NCI-H2081 (cell line): Measurements from ENCODE around the gene USP17L28.
"Not testable (repeated sequence)": the region's sequence is repeated elsewhere in the genome, so short reads cannot be mapped to it uniquely, and the experiment has no call there.

Experiments
- DNase-seq, 2 experiments: peaks; one replicate each; lab custom pipeline; 2025; lab: John Stamatoyannopoulos, UW

USP17L28 gene, protein sequence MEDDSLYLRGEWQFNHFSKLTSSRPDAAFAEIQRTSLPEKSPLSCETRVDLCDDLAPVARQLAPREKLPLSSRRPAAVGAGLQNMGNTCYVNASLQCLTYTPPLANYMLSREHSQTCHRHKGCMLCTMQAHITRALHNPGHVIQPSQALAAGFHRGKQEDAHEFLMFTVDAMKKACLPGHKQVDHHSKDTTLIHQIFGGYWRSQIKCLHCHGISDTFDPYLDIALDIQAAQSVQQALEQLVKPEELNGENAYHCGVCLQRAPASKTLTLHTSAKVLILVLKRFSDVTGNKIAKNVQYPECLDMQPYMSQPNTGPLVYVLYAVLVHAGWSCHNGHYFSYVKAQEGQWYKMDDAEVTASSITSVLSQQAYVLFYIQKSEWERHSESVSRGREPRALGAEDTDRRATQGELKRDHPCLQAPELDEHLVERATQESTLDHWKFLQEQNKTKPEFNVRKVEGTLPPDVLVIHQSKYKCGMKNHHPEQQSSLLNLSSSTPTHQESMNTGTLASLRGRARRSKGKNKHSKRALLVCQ

GRCh38 chr4:9348593-9348992, at the start of gene USP17L28:
TSS of gene USP17L28 (plus strand) at chr4:9348893. CDS start at chr4:9348893, 0 bp downstream.
- DNase-seq, result not testable (repeated sequence)

DNA sequence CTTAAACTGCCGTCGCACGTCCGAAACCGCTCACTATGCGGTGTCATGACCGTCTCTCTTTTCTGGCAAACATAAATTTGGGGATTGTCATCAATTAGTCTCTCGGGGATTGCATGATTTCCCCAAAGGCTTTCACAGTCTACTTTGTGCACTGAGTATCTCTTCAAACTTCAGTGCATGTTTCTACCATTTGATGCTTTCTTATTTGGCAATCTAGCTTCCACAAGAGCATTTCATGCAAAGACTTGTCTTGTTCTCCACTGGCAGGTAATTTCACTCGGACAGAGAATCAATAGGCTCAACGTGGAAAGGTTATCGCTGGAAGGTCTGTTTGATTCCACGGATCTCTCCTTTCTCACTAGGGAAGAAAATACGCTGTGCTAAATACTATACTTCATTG, 24.5 kb upstream of the USP17L28 start:
- not testable (repeated sequence) for DNase-seq

- DNase-seq, result not testable (repeated sequence)
Measured at GRCh38 chr4:9324865-9325264, 23.8 kb upstream of the USP17L28 start, which contains the start of gene USP17L24. TSS of gene USP17L24 (plus strand) at chr4:9325165. CDS start at chr4:9325165, 0 bp downstream.

DNA sequence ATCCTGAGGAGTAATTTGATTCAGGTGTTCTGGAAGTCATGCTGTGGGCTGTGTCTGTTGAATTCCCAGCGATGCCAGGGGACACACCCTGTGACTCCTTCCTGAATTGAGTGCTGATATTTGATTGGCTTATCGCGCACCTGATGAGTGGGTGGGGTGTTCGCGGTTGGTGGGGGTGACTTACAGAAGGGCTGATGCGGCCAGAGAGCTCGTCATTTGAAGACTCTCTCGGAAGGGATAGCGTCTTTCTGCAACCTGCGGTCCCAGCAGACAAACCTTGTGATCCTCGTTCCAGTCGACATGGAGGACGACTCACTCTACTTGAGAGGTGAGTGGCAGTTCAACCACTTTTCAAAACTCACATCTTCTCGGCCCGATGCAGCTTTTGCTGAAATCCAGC, 19.1 kb upstream of the USP17L28 start, which contains the start of gene USP17L25:
TSS of gene USP17L25 (plus strand) at position 301 of the 400 bp plus-strand sequence. CDS start at position 301, 0 bp downstream.
- DNase-seq, result not testable (repeated sequence)

DNA sequence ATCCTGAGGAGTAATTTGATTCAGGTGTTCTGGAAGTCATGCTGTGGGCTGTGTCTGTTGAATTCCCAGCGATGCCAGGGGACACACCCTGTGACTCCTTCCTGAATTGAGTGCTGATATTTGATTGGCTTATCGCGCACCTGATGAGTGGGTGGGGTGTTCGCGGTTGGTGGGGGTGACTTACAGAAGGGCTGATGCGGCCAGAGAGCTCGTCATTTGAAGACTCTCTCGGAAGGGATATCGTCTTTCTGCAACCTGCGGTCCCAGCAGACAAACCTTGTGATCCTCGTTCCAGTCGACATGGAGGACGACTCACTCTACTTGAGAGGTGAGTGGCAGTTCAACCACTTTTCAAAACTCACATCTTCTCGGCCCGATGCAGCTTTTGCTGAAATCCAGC, 14.3 kb upstream of the USP17L28 start, which contains the start of gene USP17L26:
TSS of gene USP17L26 (plus strand) at position 301 of the 400 bp plus-strand sequence. CDS start at position 301, 0 bp downstream.
- not testable (repeated sequence) for DNase-seq

DNA sequence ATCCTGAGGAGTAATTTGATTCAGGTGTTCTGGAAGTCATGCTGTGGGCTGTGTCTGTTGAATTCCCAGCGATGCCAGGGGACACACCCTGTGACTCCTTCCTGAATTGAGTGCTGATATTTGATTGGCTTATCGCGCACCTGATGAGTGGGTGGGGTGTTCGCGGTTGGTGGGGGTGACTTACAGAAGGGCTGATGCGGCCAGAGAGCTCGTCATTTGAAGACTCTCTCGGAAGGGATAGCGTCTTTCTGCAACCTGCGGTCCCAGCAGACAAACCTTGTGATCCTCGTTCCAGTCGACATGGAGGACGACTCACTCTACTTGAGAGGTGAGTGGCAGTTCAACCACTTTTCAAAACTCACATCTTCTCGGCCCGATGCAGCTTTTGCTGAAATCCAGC, 9.6 kb upstream of the USP17L28 start, which contains the start of gene USP17L5:
TSS of gene USP17L5 (plus strand) at position 301 of the 400 bp plus-strand sequence. CDS start at position 301, 0 bp downstream.
- DNase-seq, result not testable (repeated sequence)

- not testable (repeated sequence) for DNase-seq
Measured at GRCh38 chr4:9343848-9344247, 4.8 kb upstream of the USP17L28 start, which contains the start of gene USP17L27. TSS of gene USP17L27 (plus strand) at chr4:9344148. CDS start at chr4:9344148, 0 bp downstream.

DNA sequence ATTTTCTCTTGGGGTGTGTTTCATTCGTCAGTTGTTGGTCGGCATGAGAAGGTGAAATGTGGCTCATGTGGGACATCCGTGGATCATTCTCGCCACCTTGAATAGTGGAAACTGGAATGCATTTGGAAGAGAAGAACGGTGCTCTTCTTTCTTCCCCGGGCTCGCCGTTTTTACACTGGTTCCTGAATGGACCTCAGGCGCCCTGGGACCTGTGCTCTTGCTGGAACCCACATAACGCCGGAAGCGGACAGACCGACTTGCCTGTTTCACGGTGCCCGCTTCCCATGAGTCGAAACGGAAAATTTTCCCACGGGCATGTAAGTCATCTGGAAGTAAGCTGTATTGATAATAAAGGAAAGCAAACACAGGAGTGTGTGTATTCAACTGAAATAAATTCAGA, 2.2 kb downstream of the USP17L28 start:
- not testable (repeated sequence) for DNase-seq

DNA sequence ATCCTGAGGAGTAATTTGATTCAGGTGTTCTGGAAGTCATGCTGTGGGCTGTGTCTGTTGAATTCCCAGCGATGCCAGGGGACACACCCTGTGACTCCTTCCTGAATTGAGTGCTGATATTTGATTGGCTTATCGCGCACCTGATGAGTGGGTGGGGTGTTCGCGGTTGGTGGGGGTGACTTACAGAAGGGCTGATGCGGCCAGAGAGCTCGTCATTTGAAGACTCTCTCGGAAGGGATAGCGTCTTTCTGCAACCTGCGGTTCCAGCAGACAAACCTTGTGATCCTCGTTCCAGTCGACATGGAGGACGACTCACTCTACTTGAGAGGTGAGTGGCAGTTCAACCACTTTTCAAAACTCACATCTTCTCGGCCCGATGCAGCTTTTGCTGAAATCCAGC, 4.6 kb downstream of the USP17L28 start, which contains the start of gene USP17L29:
TSS of gene USP17L29 (plus strand) at position 301 of the 400 bp plus-strand sequence. CDS start at position 301, 0 bp downstream.
- not testable (repeated sequence) for DNase-seq

- DNase-seq, result not testable (repeated sequence)
Measured at GRCh38 chr4:9362829-9363228, 14.1 kb downstream of the USP17L28 start, which contains the start of gene USP17L30. TSS of gene USP17L30 (plus strand) at chr4:9363129. CDS start at chr4:9363129, 0 bp downstream.

GRCh38 chr4:9379881-9380280, 31.2 kb downstream of the USP17L28 start:
- DNase-seq, result not testable (repeated sequence)

GRCh38 chr4:9381012-9381534, 32.4 kb downstream of the USP17L28 start:
- not testable (repeated sequence) for DNase-seq

DNA sequence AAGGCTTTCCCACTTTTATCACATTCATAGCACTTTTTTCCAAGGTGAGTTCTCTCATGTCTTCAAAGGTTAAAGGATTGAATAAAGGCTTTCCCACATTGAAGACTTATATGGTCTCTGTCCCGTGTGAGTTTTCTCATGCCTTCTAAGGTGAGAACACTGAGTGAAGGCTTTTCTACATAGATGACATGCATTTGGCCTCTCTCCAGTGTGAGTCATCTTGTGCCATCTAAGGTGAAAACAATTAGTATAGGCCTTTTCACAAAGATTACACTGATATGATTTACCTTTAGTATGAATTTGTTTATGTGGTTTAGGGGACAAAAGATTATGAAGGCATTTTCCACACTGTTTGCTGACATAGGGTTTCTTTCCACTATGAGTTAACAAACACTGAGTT, 35.4 kb downstream of the USP17L28 start:
- DNase-seq, result no peak

DNA sequence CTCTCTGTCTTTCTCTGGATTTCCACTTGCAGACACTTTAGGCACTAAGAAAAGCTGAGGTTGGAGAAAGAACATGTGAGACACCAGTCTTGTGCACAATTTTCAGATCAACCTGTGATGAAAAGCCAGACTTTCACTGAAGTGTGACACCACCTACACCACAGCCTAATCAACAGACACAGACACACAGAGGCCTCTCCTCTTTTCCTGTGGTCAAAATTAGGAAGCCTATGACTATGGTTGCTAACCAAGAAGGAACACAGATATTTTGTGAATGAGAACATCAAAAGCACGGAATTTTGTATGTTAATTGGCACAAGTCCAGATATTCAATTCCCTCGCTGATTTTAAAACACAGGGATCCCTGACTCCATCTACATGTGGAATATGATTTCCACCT, 40.3 kb downstream of the USP17L28 start:
- DNase-seq, result not testable (repeated sequence)
